Stomach (tissue), 4 donors: ENCODE measurements around the gene WDTC1.

Experiments used
- CTCF ChIP-seq, 7 experiments: fragments of 450-650 bp in 4 of 7; fragments of 200-600 bp in 3 of 7; sonication (generic) in 3 of 7; IDR thresholded peaks; one replicate each; pipeline ENCODE4 v1.5.1; 2016 to 2019; ENCODE audit warnings: antibody characterized with exemption in 7 of 7, control low read depth in 2 of 7, mild to moderate bottlenecking in 1 of 7
- EP300 ChIP-seq: sonication (generic); formaldehyde crosslinking; IDR thresholded peaks from one replicate; pipeline ENCODE4 v1.6.1; 2017; ENCODE audit warnings: antibody characterized with exemption

GRCh38 chr1:27257155-27257554, 22.7 kb downstream of the WDTC1 start:
- no peak for TF ChIP-seq CTCF (IDR thresholded peaks at IDR 0.05)
- TF ChIP-seq EP300 = no peak
